HL-60 (cell line): ENCODE data around the gene ARHGAP26.
A peak's percentile ranks its signal among the peaks of the same experiment; 100 is the strongest.

ENCODE experiments used
- DNase-seq, 2 experiments: peaks; one replicate each; pipeline ENCODE4 v3.0.0-alpha.2; 2010 to 2020; ENCODE audit warnings: low read depth in 1 of 2, low spot score in 1 of 2
- H3K27ac ChIP-seq: fragments of 250-450 bp; sonication (Bioruptor Pico); replicated peaks from 2 replicates; pipeline ENCODE4 v1.5.1; 2020; ENCODE audit warnings: mild to moderate bottlenecking, moderate library complexity
- H3K27me3 ChIP-seq: fragments of 250-450 bp; sonication (Bioruptor Pico); 2 replicates; pipeline ENCODE4 v1.5.1; 2021; ENCODE audit warnings: mild to moderate bottlenecking, moderate library complexity; ENCODE audit not compliant: insufficient read depth, poor library complexity, severe bottlenecking
- H3K4me3 ChIP-seq: replicated peaks from 2 replicates; pipeline ENCODE4 v1.5.1; 2011; ENCODE audit warnings: mild to moderate bottlenecking, control low read depth, low read length; ENCODE audit not compliant: insufficient read depth
- GABPA ChIP-seq: IDR thresholded peaks from 2 replicates; pipeline ENCODE4 v1.6.1; 2012; ENCODE audit warnings: low read depth
- POLR2AphosphoS5 ChIP-seq: IDR thresholded peaks from 2 replicates; pipeline ENCODE4 v1.6.1; 2012; ENCODE audit warnings: low read depth
- SPI1 ChIP-seq: IDR thresholded peaks from 2 replicates; pipeline ENCODE4 v1.6.1; 2012; ENCODE audit warnings: low read depth, mild to moderate bottlenecking, borderline replicate concordance
- TF ChIP-seq, protein P1 (sequence below): IDR thresholded peaks from 2 replicates; pipeline ENCODE4 v1.6.1; 2012; ENCODE audit warnings: low read depth; ENCODE audit not compliant: insufficient replicate concordance
- TF ChIP-seq, protein P2 (sequence below): IDR thresholded peaks from one replicate; pipeline ENCODE4 v1.5.1; 2011; ENCODE audit warnings: low read length, control low read depth, inconsistent platforms; ENCODE audit not compliant: insufficient read depth

ARHGAP26 gene

DNA sequence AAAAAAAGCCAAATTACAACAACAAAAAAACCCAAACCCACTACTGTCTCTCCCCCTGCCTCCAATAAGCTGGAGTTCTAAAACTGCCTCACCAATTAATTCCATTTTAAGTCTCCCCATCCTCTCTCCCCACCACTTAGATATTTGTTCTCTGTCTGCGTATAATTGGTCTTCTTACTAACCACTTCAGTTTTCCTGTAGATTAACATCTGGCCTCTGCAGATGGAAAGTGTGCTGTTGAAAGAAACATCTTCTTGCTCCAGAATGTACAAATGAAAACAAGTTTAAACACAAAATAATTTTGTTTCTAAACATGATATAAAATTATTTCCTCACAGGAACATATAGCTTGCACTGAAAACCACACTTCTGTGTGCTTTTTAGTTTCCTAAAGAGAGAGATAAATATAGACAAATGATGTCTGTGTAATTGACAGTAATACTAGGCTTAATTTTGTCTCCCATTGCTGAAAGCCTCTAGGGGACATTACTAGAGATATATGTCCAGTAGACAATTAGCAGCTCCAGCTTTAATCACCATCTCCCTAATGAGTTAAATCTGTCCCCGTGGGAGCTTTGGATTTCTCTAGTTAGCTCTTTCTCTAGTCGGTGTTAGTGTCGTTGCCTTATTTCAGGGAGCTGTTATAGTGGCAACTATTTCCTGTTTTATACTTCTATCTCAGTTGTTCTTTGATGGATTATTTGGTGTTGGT, 164.0 kb downstream of the ARHGAP26 start:
- H3K4me3 ChIP-seq: no peak overlapping the region
- no peak for DNase-seq
- TF ChIP-seq POLR2AphosphoS5: no peak
- TF ChIP-seq, protein P1, sequence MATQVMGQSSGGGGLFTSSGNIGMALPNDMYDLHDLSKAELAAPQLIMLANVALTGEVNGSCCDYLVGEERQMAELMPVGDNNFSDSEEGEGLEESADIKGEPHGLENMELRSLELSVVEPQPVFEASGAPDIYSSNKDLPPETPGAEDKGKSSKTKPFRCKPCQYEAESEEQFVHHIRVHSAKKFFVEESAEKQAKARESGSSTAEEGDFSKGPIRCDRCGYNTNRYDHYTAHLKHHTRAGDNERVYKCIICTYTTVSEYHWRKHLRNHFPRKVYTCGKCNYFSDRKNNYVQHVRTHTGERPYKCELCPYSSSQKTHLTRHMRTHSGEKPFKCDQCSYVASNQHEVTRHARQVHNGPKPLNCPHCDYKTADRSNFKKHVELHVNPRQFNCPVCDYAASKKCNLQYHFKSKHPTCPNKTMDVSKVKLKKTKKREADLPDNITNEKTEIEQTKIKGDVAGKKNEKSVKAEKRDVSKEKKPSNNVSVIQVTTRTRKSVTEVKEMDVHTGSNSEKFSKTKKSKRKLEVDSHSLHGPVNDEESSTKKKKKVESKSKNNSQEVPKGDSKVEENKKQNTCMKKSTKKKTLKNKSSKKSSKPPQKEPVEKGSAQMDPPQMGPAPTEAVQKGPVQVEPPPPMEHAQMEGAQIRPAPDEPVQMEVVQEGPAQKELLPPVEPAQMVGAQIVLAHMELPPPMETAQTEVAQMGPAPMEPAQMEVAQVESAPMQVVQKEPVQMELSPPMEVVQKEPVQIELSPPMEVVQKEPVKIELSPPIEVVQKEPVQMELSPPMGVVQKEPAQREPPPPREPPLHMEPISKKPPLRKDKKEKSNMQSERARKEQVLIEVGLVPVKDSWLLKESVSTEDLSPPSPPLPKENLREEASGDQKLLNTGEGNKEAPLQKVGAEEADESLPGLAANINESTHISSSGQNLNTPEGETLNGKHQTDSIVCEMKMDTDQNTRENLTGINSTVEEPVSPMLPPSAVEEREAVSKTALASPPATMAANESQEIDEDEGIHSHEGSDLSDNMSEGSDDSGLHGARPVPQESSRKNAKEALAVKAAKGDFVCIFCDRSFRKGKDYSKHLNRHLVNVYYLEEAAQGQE: no peak
- TF ChIP-seq GABPA: no peak
- TF ChIP-seq, protein P2, sequence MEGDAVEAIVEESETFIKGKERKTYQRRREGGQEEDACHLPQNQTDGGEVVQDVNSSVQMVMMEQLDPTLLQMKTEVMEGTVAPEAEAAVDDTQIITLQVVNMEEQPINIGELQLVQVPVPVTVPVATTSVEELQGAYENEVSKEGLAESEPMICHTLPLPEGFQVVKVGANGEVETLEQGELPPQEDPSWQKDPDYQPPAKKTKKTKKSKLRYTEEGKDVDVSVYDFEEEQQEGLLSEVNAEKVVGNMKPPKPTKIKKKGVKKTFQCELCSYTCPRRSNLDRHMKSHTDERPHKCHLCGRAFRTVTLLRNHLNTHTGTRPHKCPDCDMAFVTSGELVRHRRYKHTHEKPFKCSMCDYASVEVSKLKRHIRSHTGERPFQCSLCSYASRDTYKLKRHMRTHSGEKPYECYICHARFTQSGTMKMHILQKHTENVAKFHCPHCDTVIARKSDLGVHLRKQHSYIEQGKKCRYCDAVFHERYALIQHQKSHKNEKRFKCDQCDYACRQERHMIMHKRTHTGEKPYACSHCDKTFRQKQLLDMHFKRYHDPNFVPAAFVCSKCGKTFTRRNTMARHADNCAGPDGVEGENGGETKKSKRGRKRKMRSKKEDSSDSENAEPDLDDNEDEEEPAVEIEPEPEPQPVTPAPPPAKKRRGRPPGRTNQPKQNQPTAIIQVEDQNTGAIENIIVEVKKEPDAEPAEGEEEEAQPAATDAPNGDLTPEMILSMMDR: no peak
- TF ChIP-seq SPI1: no peak
- no peaks in the 10 kb centered on the region for H3K27me3 ChIP-seq
- H3K27ac ChIP-seq: no peak overlapping the region

DNA sequence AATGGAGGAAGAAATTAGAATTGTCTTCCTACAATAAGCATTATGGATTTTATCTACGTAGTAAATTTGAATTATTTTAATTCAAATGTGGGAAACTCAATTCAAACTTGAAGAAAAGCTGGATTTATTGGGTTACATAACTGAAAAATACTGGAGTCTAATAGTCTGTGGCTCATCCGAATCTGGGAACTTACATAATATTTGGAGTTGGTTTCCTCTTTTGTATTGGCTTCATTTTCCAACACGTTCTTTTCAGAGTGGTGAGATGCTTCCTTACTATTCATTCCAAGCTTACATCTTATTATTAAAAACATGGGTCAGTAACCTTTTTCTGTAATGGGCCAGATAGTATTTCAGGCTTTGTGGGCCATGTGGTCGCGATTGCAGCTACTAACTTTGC, 164.8 kb downstream of the ARHGAP26 start:
- no peak for DNase-seq
- no peaks in the 10 kb centered on the region for H3K27me3 ChIP-seq
- TF ChIP-seq GABPA: no peak
- peak; percentile 49; the same call in 1 of the 2 replicates for TF ChIP-seq SPI1
- H3K4me3 ChIP-seq: no peak overlapping the region
- H3K27ac ChIP-seq: no peak overlapping the region

DNA sequence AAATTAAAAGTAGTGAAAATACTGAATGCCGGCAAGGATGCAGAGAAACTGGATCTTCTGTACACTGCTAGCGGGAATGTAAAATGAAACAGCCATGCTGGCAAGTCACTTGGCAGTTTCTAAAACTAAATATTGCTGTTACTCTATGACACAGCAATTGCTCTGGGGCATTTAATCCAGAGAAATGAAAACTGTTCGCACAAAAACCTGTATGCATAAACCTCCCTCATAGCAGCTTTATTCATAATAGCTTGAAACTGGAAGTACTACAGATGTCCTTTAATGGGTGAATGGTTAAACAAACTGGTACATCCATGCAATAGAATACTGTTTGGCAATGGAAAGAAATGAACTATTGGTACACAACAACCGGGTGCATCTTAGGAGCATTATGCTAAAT, 167.2 kb downstream of the ARHGAP26 start:
- Histone ChIP-seq H3K4me3 (no peak overlapping the region), H3K27ac (no peak overlapping the region), H3K27me3 (no peaks in the 10 kb centered on the region)
- TF ChIP-seq, protein P2: no peak
- TF ChIP-seq POLR2AphosphoS5 (no peak), GABPA (no peak), SPI1 (no peak)
- TF ChIP-seq, protein P1: no peak
- DNase-seq: no peak

DNA sequence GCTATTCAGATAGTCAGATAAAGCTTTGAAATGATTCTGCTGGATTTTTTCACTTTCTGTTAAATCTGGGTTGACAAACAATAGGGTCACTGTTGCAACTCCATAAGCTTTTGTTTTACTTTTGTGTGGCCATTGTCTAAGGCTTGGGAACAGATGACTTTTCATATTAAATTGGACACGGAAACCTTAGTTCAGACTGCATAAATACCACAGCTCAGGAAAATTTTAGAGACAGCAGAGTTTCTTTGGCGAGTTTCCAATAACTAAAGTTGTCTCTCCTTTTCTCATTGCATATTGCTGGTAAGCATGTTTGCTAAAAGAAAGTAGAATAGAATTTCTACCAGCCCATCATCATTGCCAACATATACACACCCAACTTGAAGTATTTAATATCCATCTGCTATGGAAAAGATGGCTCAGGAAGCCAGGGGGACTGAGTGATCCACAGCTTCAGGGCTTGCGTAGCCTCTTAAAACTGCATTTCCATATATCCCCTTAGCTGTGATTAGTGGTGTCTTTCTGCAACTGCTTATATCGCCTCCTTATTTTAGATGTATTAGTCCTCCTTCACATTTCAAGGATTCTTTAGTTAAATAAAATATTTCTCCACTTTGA, 168.2 kb downstream of the ARHGAP26 start:
- no peak overlapping the region for H3K4me3 ChIP-seq
- no peak overlapping the region for H3K27ac ChIP-seq
- DNase-seq: no peak
- H3K27me3 ChIP-seq: no peaks in the 10 kb centered on the region
- no peak for TF ChIP-seq GABPA
- no peak for TF ChIP-seq POLR2AphosphoS5
- no peak for TF ChIP-seq SPI1
- TF ChIP-seq, protein P1: no peak
